Coronary artery (tissue), 2 donors: ENCODE results near the gene BCL7C.

Source experiments
- DNase-seq: peaks from one replicate; pipeline ENCODE4 v3.0.0-alpha.2; 2017; ENCODE audit warnings: low spot score
- H3K27ac ChIP-seq, 2 donors: fragments of 200-600 bp; sonication (generic); one replicate each; pipeline ENCODE4 v1.5.1; 2016 to 2019
- H3K4me3 ChIP-seq: fragments of 200-600 bp; sonication (generic); 2 replicates; pipeline ENCODE4 v1.5.1; 2016; ENCODE audit warnings: mild to moderate bottlenecking, moderate library complexity
- CTCF ChIP-seq: fragments of 200-600 bp; sonication (generic); IDR thresholded peaks from one replicate; pipeline ENCODE4 v1.5.1; 2019; ENCODE audit warnings: antibody characterized with exemption

The BCL7C gene

GRCh38 chr16:30925632-30925987 lies 31.7 kb upstream of the BCL7C start:
- DNase-seq, result no peak
- no peak for TF ChIP-seq CTCF
- Histone ChIP-seq H3K27ac (no peak overlapping the region), H3K4me3 (no peak overlapping the region)

DNA sequence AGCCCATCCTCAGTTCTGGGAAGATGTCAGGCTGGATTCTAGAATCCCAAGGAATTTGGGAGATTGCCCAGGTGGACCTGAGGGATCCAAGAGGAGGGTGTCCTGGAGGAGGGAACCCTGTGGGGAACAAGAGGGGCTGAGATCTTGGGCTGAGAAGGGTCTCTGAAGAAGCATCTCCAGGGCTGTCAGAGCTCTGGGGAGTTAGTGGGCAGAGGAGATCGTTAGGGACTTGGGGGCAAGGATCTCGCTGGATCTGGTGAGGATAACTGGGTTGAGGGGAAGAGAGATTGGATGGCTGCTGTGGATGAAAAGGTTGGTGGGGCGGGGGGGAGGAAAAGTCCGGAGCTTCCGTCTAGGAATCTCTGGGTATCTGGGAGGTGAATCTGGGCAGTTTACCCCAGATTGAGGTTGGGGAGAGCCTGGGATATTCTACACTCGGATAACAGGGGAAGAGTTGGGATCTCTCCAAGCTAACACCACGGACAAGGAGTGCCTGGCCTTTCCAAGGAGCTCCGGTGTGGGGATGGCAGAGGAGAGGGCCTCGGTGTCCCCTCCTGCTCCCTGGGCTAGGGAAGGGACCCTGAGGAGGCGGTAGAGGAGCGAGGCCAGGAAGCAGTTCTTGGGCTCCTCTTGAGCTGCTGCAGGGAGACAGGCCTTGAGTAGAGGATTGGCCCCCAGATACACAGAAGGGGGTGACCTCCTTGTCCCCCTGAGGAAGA lies 31.2 kb upstream of the BCL7C start:
- peak overlapping the region; percentile 82 for H3K4me3 ChIP-seq
- peak overlapping the region in 1 of 2 donors; percentile 93 for H3K27ac ChIP-seq
- TF ChIP-seq CTCF, result no peak
- DNase-seq, result no peak

- Histone ChIP-seq H3K4me3 (peak overlapping the region; percentile 82), H3K27ac (peak overlapping the region; percentile 93 to 95)
- TF ChIP-seq CTCF, result no peak
- DNase-seq, result no peak
Observed at GRCh38 chr16:30924076-30924912, 30.4 kb upstream of the BCL7C start.

DNA sequence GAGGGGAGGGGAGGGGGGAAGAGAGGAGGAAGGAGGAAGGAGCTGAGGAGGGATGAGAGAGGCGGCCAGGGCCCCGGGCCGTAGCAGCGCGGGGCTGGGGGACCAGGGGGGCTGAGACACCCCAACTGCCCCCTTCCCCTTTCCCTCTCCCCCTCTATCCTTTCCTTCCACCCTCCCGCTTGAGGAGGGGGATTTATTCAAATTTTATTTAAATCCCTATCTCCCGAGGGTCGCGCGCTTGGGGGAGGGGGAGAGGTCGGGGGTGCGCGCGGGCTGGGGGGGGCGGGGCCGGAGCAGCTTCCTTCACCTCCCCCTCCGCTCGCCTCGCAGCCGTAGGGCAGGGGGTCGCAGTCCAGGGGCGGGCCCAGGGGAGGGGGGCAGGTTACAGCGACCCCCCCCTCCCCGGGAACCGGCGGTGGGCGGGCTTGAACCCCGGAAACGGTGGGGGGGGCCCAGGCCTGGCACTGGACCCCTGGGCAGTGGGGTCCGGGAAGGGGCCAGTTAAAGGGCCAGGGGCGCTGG lies 29.7 kb upstream of the BCL7C start, which contains the start of gene FBXL19:
Gene FBXL19 (plus strand): TSS at position 19 of the 522 bp plus-strand sequence. CDS start 2,183 bp downstream, outside the sequence.
- TF ChIP-seq CTCF, result no peak
- peak; percentile 85 for DNase-seq
- Histone ChIP-seq H3K4me3 (peak within 1 kb of the TSS; percentile 82), H3K27ac (peak within 1 kb of the TSS; percentile 93 to 95)

- peak overlapping the region; percentile 82 for H3K4me3 ChIP-seq
- peak; percentile 100 for DNase-seq
- no peak for TF ChIP-seq CTCF
- peak overlapping the region; percentile 93 to 95 for H3K27ac ChIP-seq
Observed at GRCh38 chr16:30922960-30923535, 29.2 kb upstream of the BCL7C start.

DNA sequence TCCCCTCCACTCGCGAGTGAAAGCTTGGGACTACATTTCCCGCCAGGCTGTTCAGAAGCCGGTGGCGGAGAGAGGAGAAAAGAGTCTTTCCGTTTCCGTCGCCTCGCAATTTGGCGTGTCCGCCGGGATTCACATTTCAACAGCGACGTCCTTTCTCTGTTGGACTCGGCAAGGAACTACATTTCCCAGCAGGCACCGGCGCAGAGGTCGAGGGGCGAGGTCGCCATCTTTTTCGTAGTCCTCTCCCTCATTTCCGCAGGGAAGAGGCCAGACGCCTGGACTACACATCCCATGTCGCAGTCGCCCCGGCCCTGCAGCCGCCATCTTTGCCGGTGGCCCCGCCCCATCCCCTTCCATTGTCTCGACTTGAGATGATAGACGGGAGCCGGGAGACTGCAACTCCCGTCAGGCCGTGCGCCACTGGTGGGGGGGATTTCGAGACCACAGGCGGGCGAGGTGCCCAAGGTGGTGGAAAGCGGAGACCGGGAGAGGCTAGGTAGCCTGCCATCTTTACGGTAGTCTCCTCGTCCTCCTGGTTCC lies 28.6 kb upstream of the BCL7C start:
- peak; percentile 100 for DNase-seq
- Histone ChIP-seq H3K27ac (peak overlapping the region; percentile 93 to 95), H3K4me3 (peak overlapping the region; percentile 82)
- no peak for TF ChIP-seq CTCF
